Measurements from ENCODE around the gene CFAP69.

DNA sequence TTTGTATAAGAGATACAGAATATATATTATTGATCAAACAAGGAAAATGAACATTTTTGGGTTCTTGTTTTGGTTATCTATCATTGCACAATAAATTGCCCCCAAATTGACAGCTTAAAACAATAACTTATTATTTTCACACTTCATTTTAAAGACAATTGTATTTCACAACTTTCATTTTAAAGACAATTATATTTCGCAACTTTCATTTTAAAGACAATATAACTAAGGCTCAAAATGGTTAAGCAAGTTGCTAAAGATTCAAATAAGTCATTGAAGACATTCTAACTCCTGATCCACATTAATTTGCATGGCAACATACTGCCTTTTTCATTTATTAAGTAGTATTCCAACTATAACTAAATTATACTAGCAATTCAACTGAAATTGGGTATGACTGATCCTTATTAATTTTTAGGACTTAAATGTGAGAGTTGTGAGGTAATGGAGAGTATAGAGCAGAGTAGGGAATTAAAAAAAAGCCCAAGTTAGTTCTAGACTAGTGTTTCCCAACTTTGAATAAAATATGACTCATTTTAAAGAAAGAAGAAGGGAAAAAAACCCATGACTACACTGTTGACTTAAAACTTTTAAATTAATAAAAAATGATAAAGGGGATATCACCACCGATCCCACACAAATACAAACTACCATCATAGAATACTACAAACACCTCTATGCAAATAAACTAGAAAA lies 43.3 kb upstream of the CFAP69 start:
- TF ChIP-seq POLR2A (IDR thresholded peaks at IDR 0.05; ENCODE audit: low read length) (no peak), GATA1 (IDR thresholded peaks at IDR 0.05; ENCODE audit: low read depth, low read length) (no peak)

Data from erythroblast (primary cell).